Astrocyte of the spinal cord (primary cell): ENCODE data around the gene TMEM258.

Experiments used
- DNase-seq: peaks from one replicate; pipeline ENCODE4 v3.0.0; 2011; ENCODE audit warnings: low read depth, low spot score
- H3K4me3 ChIP-seq: 2 replicates; pipeline ENCODE4 v1.5.1; 2011; ENCODE audit warnings: low read depth, mild to moderate bottlenecking, low read length, moderate library complexity
- in situ Hi-C: cut with HindIII; loops from 2 replicates; pipeline ENCODE4 v1.10.0; 2017; ENCODE audit warnings: low sequenced_read_pairs
- TF ChIP-seq, protein P1 (sequence below): IDR thresholded peaks from 2 replicates; pipeline ENCODE4 v1.5.1; 2012; ENCODE audit warnings: low read depth, mild to moderate bottlenecking, low read length, inconsistent platforms

Gene TMEM258

DNA sequence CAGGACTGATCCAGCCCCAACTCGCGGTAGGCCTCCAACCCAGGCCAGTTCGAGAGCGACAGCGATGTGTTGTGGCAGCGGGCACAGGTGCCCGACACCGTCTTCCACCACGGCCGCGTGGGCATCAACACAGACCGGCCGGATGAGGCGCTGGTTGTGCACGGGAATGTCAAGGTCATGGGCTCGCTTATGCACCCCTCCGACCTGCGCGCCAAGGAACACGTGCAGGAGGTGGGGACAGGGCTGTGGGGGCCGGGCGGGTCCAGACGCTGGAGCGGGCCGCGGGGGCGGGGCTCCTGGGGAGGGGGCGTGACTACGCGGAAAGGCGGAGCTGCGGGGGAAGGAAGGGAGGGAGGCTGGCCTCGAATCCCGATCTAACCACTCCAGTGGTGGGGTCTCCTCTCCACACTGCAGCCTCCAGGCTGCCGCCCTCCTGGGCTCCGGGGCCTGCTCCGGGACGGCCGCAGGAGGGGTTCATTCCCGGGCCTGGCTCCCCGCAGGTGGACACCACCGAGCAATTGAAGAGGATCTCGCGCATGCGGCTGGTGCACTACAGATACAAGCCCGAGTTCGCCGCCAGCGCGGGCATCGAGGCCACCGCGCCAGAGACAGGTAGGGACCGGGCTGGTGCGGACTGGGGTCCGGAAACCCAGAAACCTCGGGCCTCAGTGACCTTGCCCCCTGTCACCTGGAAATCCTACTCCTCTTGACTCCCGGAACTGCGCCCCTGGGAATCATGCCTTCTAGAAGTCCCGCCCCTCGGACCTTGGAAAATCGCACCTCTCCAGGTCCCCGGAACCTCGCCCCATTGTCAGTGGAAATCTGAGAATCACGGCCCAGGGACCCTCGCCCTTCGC lies 14.9 kb downstream of the TMEM258 start:
- H3K4me3 ChIP-seq: peak overlapping the region; percentile 7
- no peak for DNase-seq
- in situ Hi-C loops: no loop called here
- TF ChIP-seq, protein P1, sequence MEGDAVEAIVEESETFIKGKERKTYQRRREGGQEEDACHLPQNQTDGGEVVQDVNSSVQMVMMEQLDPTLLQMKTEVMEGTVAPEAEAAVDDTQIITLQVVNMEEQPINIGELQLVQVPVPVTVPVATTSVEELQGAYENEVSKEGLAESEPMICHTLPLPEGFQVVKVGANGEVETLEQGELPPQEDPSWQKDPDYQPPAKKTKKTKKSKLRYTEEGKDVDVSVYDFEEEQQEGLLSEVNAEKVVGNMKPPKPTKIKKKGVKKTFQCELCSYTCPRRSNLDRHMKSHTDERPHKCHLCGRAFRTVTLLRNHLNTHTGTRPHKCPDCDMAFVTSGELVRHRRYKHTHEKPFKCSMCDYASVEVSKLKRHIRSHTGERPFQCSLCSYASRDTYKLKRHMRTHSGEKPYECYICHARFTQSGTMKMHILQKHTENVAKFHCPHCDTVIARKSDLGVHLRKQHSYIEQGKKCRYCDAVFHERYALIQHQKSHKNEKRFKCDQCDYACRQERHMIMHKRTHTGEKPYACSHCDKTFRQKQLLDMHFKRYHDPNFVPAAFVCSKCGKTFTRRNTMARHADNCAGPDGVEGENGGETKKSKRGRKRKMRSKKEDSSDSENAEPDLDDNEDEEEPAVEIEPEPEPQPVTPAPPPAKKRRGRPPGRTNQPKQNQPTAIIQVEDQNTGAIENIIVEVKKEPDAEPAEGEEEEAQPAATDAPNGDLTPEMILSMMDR: no peak

DNA sequence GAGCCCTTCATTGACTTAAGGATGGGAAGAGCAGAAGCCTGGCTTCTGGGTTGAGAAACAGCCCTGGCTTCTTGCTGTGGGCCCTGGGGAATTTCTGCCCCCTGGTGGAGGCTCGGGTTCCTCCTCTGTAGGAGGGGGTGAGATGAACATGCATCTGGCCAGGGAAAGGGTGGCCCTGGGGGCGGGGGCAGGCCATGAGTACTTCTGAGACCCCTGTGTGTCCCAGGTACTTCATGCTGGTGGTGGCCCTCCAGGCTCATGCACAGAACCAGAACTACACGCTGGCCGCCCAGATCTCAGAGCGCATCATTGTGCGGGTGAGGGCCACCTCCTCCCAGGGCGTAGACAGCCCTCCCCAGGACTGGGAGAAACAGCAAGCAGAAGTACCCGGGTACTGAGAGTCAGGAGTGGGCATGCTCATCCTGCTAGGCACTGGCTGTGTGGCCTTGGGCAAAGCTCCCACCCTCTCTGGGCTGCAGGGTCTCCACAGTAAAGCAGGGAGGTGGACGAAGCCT lies 15.8 kb downstream of the TMEM258 start:
- no peak overlapping the region for H3K4me3 ChIP-seq
- in situ Hi-C loops: no loop called here
- TF ChIP-seq, protein P1: peak; percentile 90
- DNase-seq: peak; percentile 69

DNA sequence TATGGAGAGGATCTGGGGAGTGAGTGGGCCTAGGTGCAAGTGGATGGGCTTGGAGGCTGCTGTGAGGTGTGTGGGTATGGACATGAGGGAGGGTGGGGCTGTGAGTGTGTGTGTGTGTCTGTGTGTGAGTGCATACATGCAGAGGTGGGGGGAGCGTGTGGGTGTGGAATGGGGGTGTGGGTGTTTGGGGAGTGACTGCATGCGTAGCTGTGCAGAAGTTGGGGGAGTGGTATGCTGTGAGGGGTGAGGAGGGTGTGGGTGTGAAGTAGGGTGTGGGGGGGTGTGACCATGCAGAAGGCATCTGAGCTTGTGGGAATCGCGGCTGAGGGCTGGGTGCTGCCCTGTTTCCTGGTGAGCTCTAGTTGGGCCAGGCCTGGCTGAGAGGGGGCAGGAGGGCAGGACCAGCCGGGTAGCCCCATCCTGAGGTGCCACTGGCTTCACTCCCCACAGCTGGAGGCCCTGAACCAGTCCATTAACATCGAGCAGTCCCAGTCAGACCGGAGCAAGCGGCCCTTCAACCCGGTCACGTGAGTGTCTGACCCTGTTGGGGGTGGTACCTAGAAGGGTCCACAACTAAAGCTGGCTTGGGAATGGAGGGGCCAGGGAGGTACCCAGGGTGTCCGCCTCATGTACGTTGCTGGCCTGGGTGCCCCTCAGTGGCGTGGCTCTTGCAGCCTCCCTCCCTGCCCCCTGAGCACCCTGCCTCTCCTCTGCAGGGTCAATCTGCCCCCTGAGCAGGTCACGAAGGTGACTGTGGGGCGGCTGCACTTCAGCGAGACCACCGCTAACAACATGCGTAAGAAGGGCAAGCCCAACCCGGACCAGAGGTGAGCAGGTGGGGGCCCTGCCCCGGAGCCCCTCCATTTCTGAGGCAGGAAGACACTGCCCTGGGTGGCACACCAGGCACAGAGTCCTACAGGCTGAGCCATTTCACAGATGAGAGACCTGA lies 16.5 kb downstream of the TMEM258 start:
- DNase-seq: no peak
- H3K4me3 ChIP-seq: no peak overlapping the region
- in situ Hi-C loops: no loop called here
- TF ChIP-seq, protein P1: no peak

DNA sequence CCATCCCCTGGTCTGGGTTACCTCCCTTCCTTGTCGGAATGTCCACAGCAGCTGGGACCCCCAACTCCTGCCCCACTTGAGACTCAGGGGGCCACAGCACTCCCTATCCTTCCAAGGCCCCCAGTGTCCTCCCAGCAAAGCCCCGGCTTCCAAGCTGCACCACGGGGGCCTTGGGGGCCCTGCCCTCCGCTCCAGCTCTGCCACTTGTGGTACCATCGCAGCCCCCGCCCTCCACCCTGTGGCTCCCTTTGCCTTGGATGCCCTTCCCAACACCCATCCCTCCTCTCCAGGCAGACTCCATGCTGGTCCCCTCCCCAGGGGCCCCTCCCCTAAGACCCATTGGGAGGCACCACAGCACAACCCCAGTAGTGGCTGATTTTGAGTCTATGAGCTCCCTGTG lies 17.3 kb downstream of the TMEM258 start:
- H3K4me3 ChIP-seq: no peak overlapping the region
- no peak for DNase-seq
- TF ChIP-seq, protein P1: no peak
- in situ Hi-C loops: no loop called here

DNA sequence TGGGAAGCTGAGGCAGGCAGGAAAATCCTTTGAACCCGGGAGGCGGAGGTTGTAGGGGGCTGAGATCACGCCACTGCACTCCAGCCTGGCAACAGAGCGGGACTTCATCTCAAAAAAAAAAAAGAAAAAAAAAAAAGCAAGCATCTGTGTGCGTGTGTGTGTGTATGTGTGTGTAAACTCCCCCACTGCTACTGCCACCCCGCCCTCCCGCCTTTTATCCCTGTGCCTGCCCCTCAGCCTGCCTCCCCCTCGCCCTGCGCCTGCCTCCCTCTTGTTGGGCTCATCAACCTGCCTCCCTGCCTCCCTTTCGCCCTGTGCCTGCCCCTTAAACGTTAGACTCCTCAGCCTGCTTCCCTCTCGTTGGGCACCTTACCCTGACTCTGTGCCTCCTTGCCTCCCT lies 18.0 kb downstream of the TMEM258 start:
- TF ChIP-seq, protein P1: no peak
- in situ Hi-C loops: no loop called here
- DNase-seq: no peak
- H3K4me3 ChIP-seq: no peak overlapping the region

DNA sequence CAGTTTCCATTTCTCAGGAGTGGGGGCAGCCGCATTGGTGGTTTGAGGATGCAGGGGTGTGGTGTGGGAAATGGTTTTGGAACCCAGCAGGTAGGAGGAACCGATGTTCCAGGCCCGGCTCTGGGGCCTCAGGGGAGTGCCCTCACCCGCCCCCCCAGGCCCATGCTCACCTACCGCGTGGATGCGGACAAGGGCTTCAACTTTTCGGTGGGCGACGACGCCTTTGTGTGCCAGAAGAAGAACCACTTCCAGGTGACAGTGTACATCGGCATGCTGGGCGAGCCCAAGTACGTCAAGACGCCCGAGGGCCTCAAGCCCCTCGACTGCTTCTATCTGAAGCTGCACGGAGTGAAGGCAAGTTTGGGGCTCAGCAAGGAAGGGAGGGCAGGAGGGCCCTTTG lies 18.6 kb downstream of the TMEM258 start:
- TF ChIP-seq, protein P1: no peak
- no peak for DNase-seq
- in situ Hi-C loops: no loop called here
- no peak overlapping the region for H3K4me3 ChIP-seq
